CD14-positive monocyte (primary cell): Measurements from ENCODE around the gene CLOCK. TPM values are rescaled to one million over a fixed set of nuclear protein-coding genes. Genes with fewer than 3 reads are reported as not detected.

ENCODE experiments used
- DNase-seq, 3 donors: peaks; one replicate each; pipeline ENCODE4 v3.0.0-alpha.2; 2011 to 2022
- H2AFZ ChIP-seq: 2 replicates; pipeline ENCODE4 v1.6.0; 2012; ENCODE audit warnings: mild to moderate bottlenecking, low read depth, low read length, inconsistent platforms; ENCODE audit not compliant: insufficient read depth, poor library complexity, severe bottlenecking
- H3K27ac ChIP-seq, 2 donors: 1 replicate in 1 of 2; 2 replicates in 1 of 2; pipeline ENCODE4 v1.5.1; 2012 to 2013; ENCODE audit warnings: low read length in 2 of 2, control low read depth in 1 of 2, inconsistent platforms in 1 of 2, low read depth in 1 of 2, mild to moderate bottlenecking in 1 of 2
- H3K27me3 ChIP-seq, 2 donors: one replicate each; pipeline versions ENCODE4 v1.6.0 to v1.6.1; 2011 to 2013; ENCODE audit warnings: low read length in 2 of 2; ENCODE audit not compliant: control insufficient read depth in 2 of 2, insufficient read depth in 2 of 2
- H3K36me3 ChIP-seq, 2 donors: replicated peaks in 1 of 2; 1 replicate in 1 of 2; 2 replicates in 1 of 2; pipeline versions ENCODE4 v1.5.1 to v1.6.1; 2012 to 2013; ENCODE audit warnings: low read length in 2 of 2, control low read depth in 1 of 2, inconsistent platforms in 1 of 2, mild to moderate bottlenecking in 1 of 2; ENCODE audit not compliant: insufficient read depth in 2 of 2, control insufficient read depth in 1 of 2
- H3K4me1 ChIP-seq, 2 donors: 1 replicate in 1 of 2; 2 replicates in 1 of 2; pipeline versions ENCODE4 v1.5.1 to v1.6.1; 2012 to 2013; ENCODE audit warnings: low read length in 2 of 2, control low read depth in 1 of 2, inconsistent platforms in 1 of 2, mild to moderate bottlenecking in 1 of 2, moderate library complexity in 1 of 2; ENCODE audit not compliant: insufficient read depth in 2 of 2, control insufficient read depth in 1 of 2
- H3K4me2 ChIP-seq: replicated peaks from 2 replicates; pipeline ENCODE3; 2012; ENCODE audit warnings: low read length, moderate library complexity, mild to moderate bottlenecking; ENCODE audit not compliant: poor library complexity, severe bottlenecking; ENCODE audit errors: extremely low read depth
- H3K4me3 ChIP-seq, 3 experiments: fragments of 200-600 bp in 1 of 3; sonication (generic) in 1 of 3; replicated peaks in 1 of 3; 1 replicate in 2 of 3; 2 replicates in 1 of 3; pipeline ENCODE4 v1.5.1; 2011 to 2013; ENCODE audit warnings: low read length in 3 of 3, mild to moderate bottlenecking in 3 of 3, control low read depth in 2 of 3, low read depth in 2 of 3, inconsistent platforms in 1 of 3, moderate library complexity in 1 of 3
- H3K79me2 ChIP-seq: 2 replicates; pipeline ENCODE4 v1.6.0; 2012; ENCODE audit warnings: mild to moderate bottlenecking, control low read depth, inconsistent platforms, low read length, moderate library complexity; ENCODE audit not compliant: insufficient read depth
- H3K9ac ChIP-seq: 2 replicates; pipeline ENCODE4 v1.6.0; 2017; ENCODE audit warnings: low read length, mild to moderate bottlenecking; ENCODE audit not compliant: insufficient read depth, poor library complexity, severe bottlenecking
- H3K9me3 ChIP-seq, 2 donors: replicated peaks in 1 of 2; 1 replicate in 1 of 2; 2 replicates in 1 of 2; pipeline versions ENCODE4 v1.5.1 to v1.6.1; 2012 to 2013; ENCODE audit warnings: low read length in 2 of 2, control low read depth in 1 of 2; ENCODE audit not compliant: control insufficient read depth in 1 of 2, insufficient read depth in 1 of 2
- H4K20me1 ChIP-seq: 2 replicates; pipeline ENCODE4 v1.6.0; 2012; ENCODE audit warnings: mild to moderate bottlenecking, low read length, control low read depth, moderate library complexity; ENCODE audit not compliant: insufficient read depth
- H3K27ac Mint-ChIP-seq, 7 donors: one replicate each; pipeline ENCODE4 v1.8.0; 2020; ENCODE audit warnings: mild to moderate bottlenecking in 7 of 7, mixed read lengths in 7 of 7, moderate library complexity in 6 of 7, inconsistent platforms in 2 of 7
- H3K27me3 Mint-ChIP-seq, 3 donors: one replicate each; pipeline ENCODE4 v1.8.0; 2021 to 2022; ENCODE audit warnings: low read depth in 3 of 3, mild to moderate bottlenecking in 3 of 3, mixed read lengths in 3 of 3, moderate library complexity in 3 of 3, inconsistent platforms in 1 of 3
- H3K36me3 Mint-ChIP-seq, 2 donors: one replicate each; pipeline ENCODE4 v1.8.0; 2020; ENCODE audit warnings: mixed read lengths in 2 of 2, inconsistent platforms in 1 of 2, mild to moderate bottlenecking in 1 of 2
- H3K4me1 Mint-ChIP-seq: one replicate; pipeline ENCODE4 v1.8.0; 2020; ENCODE audit warnings: mild to moderate bottlenecking, mixed read lengths
- H3K4me3 Mint-ChIP-seq, 2 donors: one replicate each; pipeline ENCODE4 v1.8.0; 2020; ENCODE audit warnings: mild to moderate bottlenecking in 2 of 2, mixed read lengths in 2 of 2, moderate library complexity in 1 of 2
- H3K9me3 Mint-ChIP-seq, 7 donors: one replicate each; pipeline ENCODE4 v1.8.0; 2020 to 2022; ENCODE audit warnings: mixed read lengths in 7 of 7, mild to moderate bottlenecking in 6 of 7, moderate library complexity in 6 of 7, inconsistent platforms in 2 of 7
- WGBS: methylation state at CpG from one replicate; pipeline ENCODE4 v1.1.5; 2013; ENCODE audit warnings: missing lambda C conversion rate; ENCODE audit not compliant: insufficient coverage; 5-methylcytosine and 5-hydroxymethylcytosine counted together
- intact Hi-C, 2 donors: fragments of 100-400 bp; cut with micrococcal nuclease; formaldehyde crosslinking; loops; one replicate each; pipeline versions ENCODE4 v1.15.0 to v1.15.1; 2023
- polyA plus RNA-seq, 3 donors: library from polyadenylated mRNA; depleted of rRNA in 1 of 3; unstranded in 2 of 3; stranded (reverse) in 1 of 3; fragments of 300-500 nt in 2 of 3; fragments of >200 nt in 1 of 3; fragmentation: Illumina TruSeq in 2 of 3; gene quantifications; 1 replicate in 2 of 3; 2 replicates in 1 of 3; pipeline ENCODE4 v1.2.3, GENCODE V29; 2012 to 2021
- TF ChIP-seq, protein P1 (sequence below): fragments of 200-600 bp; IDR thresholded peaks from one replicate; pipeline ENCODE4 v1.8.0; 2022; ENCODE audit warnings: antibody characterized with exemption, mild to moderate bottlenecking

CLOCK gene
- polyA plus RNA-seq, 3 donors: 1.9 to 3.7 (median 2.9) TPM

- no peak overlapping the region for H3K9ac ChIP-seq
Observed at GRCh38 chr4:55543858-55544257, 2.9 kb downstream of the CLOCK start.

GRCh38 chr4:55540271-55540670 lies 6.4 kb downstream of the CLOCK start:
- Histone ChIP-seq H4K20me1 (peaks cover 20% of the 10 kb centered on the region), H3K27ac (no peak overlapping the region), H3K79me2 (peaks cover 79% of the 10 kb centered on the region), H3K4me2 (no peak overlapping the region), H3K9me3 (no peaks in the 10 kb centered on the region), H3K4me1 (peaks cover 4 to 5% of the 10 kb centered on the region in 2 donors), H3K4me3 (no peak overlapping the region), H2AFZ (no peak overlapping the region), H3K36me3 (peaks cover 0 to 5% of the 10 kb centered on the region in 2 donors), H3K27me3 (no peaks in the 10 kb centered on the region), H3K9ac (no peak overlapping the region)
- H3K4me1 Mint-ChIP-seq: peaks cover 8% of the 10 kb centered on the region
- H3K4me3 Mint-ChIP-seq: no peak overlapping the region
- H3K27me3 Mint-ChIP-seq: peaks cover 0 to 3% (median 0%) of the 10 kb centered on the region in 3 donors
- peaks cover 4 to 15% of the 10 kb centered on the region in 2 donors for H3K36me3 Mint-ChIP-seq
- WGBS: 100% methylated on average over 3 of the region's 3 CpGs
- intact Hi-C loops: no loop called here
- TF ChIP-seq, protein P1, sequence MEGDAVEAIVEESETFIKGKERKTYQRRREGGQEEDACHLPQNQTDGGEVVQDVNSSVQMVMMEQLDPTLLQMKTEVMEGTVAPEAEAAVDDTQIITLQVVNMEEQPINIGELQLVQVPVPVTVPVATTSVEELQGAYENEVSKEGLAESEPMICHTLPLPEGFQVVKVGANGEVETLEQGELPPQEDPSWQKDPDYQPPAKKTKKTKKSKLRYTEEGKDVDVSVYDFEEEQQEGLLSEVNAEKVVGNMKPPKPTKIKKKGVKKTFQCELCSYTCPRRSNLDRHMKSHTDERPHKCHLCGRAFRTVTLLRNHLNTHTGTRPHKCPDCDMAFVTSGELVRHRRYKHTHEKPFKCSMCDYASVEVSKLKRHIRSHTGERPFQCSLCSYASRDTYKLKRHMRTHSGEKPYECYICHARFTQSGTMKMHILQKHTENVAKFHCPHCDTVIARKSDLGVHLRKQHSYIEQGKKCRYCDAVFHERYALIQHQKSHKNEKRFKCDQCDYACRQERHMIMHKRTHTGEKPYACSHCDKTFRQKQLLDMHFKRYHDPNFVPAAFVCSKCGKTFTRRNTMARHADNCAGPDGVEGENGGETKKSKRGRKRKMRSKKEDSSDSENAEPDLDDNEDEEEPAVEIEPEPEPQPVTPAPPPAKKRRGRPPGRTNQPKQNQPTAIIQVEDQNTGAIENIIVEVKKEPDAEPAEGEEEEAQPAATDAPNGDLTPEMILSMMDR: no peak
- no peak for DNase-seq
- H3K27ac Mint-ChIP-seq: no peak overlapping the region
- H3K9me3 Mint-ChIP-seq: peaks cover 0 to 5% (median 0%) of the 10 kb centered on the region in 7 donors

More at GRCh38 chr4:55543858-55544257, 2.9 kb downstream of the CLOCK start:
- H3K4me3 Mint-ChIP-seq: no peak overlapping the region
- Histone ChIP-seq H3K36me3 (peaks cover 0 to 5% of the 10 kb centered on the region in 2 donors), H3K4me2 (no peak overlapping the region), H3K4me3 (no peak overlapping the region), H3K4me1 (peaks cover 14 to 18% of the 10 kb centered on the region in 2 donors), H3K27me3 (peaks cover 3 to 6% of the 10 kb centered on the region in 2 donors), H3K9me3 (no peaks in the 10 kb centered on the region), H3K27ac (no peak overlapping the region), H3K79me2 (peaks cover 65% of the 10 kb centered on the region), H4K20me1 (peaks cover 13% of the 10 kb centered on the region), H2AFZ (no peak overlapping the region)
- H3K4me1 Mint-ChIP-seq: peaks cover 17% of the 10 kb centered on the region
- peaks cover 1 to 13% (median 5%) of the 10 kb centered on the region in 3 donors for H3K27me3 Mint-ChIP-seq
- peaks cover 4 to 9% of the 10 kb centered on the region in 2 donors for H3K36me3 Mint-ChIP-seq
- intact Hi-C loops: loop anchor here in 1 of 2 donors (2.0 kb wide), 1 partner anchor 197 kb away; the partner anchor contains the start of gene SRD5A3
- TF ChIP-seq, protein P1: no peak
- DNase-seq: no peak
- no peaks in the 10 kb centered on the region for H3K9me3 Mint-ChIP-seq
- no peak overlapping the region for H3K27ac Mint-ChIP-seq
